VCaP (cell line): ENCODE measurements around the gene SNX13.
A peak's percentile ranks its signal among the peaks of the same experiment; 100 is the strongest.

Experiments
- H3K27ac ChIP-seq: fragments of 450-650 bp; 2 replicates; pipeline ENCODE4 v1.5.1; 2017
- TF ChIP-seq, protein P1 (sequence below): fragments of 450-650 bp; conservative IDR thresholded peaks from 2 replicates; pipeline ENCODE4 v1.5.1; 2017; ENCODE audit warnings: mild to moderate bottlenecking, moderate library complexity

Gene SNX13

DNA sequence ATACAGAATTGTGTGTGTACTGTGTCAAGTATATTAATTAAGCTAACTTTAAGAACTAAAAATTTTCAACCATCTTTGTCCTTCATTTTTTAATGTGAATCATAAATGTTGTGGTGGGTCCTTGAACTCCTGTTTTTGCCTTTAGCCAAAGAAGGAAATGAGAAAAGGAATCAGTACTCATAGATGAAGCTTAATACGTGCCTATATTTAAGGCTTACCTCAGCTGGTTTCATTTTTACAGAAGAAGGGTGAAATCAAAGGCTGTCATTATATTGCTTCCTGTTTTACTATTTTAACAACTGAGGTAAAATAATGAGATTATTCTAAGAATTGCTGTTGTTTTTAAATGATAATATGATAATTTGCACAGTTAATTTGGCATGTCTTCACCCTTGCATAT lies 6.3 kb upstream of the SNX13 start:
- TF ChIP-seq, protein P1, sequence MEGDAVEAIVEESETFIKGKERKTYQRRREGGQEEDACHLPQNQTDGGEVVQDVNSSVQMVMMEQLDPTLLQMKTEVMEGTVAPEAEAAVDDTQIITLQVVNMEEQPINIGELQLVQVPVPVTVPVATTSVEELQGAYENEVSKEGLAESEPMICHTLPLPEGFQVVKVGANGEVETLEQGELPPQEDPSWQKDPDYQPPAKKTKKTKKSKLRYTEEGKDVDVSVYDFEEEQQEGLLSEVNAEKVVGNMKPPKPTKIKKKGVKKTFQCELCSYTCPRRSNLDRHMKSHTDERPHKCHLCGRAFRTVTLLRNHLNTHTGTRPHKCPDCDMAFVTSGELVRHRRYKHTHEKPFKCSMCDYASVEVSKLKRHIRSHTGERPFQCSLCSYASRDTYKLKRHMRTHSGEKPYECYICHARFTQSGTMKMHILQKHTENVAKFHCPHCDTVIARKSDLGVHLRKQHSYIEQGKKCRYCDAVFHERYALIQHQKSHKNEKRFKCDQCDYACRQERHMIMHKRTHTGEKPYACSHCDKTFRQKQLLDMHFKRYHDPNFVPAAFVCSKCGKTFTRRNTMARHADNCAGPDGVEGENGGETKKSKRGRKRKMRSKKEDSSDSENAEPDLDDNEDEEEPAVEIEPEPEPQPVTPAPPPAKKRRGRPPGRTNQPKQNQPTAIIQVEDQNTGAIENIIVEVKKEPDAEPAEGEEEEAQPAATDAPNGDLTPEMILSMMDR, result no peak
- H3K27ac ChIP-seq, result no peak overlapping the region

DNA sequence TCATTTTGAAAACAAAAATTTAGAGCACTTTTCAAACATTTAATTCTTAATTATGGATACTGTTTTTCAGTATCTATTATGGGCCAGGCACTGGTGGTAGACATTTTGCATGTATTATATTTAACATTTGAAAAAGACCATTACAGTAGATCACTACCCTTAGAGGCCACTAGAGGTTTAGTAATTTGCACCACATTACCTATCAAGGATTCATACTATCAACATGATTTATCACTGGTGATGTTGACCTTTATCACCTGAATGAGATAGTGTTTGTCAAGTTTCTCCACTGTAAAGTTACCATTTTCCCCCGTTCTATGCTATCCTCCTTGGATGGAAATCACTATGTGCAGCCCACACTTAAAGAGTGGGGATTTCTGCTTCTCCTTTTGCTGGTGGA lies 4.4 kb upstream of the SNX13 start:
- H3K27ac ChIP-seq, result no peak overlapping the region
- TF ChIP-seq, protein P1, result no peak

DNA sequence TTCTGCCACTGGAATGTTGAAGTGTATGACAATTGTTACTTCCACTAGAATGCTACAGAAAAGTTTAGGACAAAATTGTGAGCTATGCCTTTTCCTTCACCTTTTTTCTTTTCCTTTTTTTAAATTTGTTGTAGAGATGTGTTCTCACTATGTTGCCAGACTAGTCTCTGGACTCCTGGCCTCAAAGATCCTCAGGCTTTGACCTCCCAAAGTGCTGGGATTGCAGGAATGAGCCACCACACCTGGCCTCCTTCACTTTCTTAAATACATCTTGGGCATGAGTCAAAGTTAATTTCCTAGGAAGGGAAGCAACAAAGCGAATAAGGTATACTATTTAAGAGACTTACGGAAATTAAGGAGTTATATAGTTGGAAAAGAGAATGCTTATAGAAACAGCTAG lies 2.7 kb upstream of the SNX13 start:
- TF ChIP-seq, protein P1, result no peak
- no peak overlapping the region for H3K27ac ChIP-seq

DNA sequence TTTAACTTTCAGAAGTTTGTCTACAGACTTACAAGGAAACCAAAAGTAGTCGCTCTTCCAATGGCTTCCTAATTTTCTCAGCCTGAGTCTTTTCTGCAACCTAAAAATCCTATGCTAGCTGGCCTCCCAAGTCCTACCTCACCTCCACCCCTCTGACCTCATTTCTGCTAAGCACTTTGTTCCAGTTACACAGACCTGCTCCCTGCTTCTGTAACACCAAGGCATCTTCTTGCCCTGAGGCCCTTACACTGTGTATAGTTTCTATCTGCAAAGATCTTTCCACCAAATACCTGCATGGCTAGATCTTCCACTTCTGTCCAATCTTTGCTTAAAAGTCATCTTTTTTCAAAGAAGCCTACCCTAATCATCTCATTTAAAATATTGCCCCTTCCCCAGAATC lies 1.9 kb upstream of the SNX13 start:
- TF ChIP-seq, protein P1, result no peak
- no peak overlapping the region for H3K27ac ChIP-seq

DNA sequence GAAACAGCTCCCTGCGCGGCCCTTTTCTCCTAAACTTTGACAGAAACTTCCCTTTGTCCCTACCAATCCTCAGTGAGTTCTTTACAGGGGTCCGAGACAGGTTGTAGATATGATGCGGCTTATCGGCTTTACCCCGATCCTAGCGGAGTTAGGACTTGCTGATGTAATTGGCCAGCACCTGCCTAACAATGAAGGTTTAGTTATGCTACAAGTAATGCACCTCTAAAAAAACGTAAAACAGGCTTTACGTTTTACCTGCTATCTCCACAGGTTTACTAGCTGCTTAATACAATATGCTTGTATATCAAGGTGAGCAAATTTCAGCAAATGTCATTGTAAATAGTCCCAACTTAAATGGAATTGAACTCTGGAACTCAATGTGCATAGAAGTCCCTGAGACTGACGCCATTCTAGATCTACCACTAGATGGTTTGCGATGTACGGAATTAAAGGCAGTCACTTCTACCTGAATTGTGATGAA lies 697 bp upstream of the SNX13 start:
- TF ChIP-seq, protein P1, result no peak
- peak overlapping the region; percentile 93 for H3K27ac ChIP-seq

DNA sequence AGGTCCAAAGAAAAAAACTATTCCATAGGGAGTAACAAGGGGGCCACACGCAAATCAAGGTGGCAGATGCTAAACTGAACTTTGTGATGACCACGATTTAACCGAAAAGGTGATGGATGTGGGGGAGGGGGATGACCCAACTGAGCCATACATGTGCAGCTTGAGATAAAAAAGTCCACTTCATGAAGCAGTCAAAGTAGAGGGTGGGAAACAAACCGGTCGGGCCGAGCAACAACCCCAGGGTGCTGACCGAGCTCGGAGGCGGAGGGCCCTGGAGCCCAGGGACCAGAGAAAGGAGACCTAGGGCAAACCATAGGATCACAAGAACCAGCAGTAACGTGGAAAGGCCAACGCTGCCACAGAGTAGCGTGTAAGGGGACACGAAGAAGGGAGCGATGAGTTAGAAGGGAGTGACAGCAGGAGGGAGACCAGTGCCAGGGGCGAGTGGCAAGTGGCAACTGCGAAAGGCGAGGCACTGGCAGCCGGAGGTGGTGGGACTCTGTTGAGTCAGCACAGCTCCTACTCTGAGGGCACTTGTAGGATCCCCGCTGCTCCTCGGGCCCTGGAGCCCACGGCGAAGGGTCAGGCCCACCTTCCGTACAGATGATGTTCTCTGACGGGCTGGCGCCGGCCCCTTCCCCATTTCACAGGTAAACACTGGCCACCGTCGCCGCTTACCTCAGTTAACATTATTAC lies 540 bp downstream of the SNX13 start:
- TF ChIP-seq, protein P1, result no peak
- H3K27ac ChIP-seq, result peak overlapping the region; percentile 93

DNA sequence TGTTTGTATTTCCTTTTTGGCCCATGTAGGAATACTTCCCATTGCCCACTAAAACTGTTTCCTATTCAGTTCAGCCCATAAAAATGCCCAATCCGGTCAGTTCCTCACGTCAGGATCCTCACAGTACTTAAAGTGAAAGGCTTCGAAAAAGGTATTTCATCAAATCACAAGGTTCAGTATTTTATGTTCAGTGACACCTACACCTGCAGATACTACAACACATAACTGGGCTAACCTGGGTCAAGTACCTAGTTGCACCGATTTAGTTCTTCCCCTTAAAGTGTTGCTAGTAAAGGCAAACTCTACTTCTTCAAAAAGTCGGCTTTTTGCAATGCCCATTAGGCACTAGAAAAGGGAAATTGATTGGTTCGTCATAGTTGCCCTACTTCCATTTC lies 1.1 kb downstream of the SNX13 start:
- peak overlapping the region; percentile 93 for H3K27ac ChIP-seq
- TF ChIP-seq, protein P1, result no peak
